HPDE6-E6E7 (cell line): ENCODE measurements around the gene TRAF7.

Source experiments
- DNase-seq: peaks from one replicate; pipeline ENCODE4 v3.0.0; 2011; ENCODE audit warnings: missing footprints; ENCODE audit errors: extremely low spot score

The TRAF7 gene

GRCh38 chr16:2165861-2166260, 10.3 kb downstream of the TRAF7 start:
- DNase-seq = no peak

GRCh38 chr16:2166263-2167067, 10.9 kb downstream of the TRAF7 start:
- no peak for DNase-seq

- no peak for DNase-seq
Measured at GRCh38 chr16:2167068-2167638, 11.6 kb downstream of the TRAF7 start.

GRCh38 chr16:2170080-2170479, 14.5 kb downstream of the TRAF7 start:
- no peak for DNase-seq

- no peak for DNase-seq
Measured at GRCh38 chr16:2170587-2171435, 15.2 kb downstream of the TRAF7 start.

GRCh38 chr16:2171601-2172178, 16.1 kb downstream of the TRAF7 start:
- DNase-seq = no peak

GRCh38 chr16:2172688-2173335, 17.2 kb downstream of the TRAF7 start:
- no peak for DNase-seq

GRCh38 chr16:2173366-2173765, 17.8 kb downstream of the TRAF7 start:
- DNase-seq = no peak

GRCh38 chr16:2173916-2174315, 18.3 kb downstream of the TRAF7 start:
- DNase-seq = no peak

- DNase-seq = no peak
Measured at GRCh38 chr16:2174396-2175131, 19.0 kb downstream of the TRAF7 start.

GRCh38 chr16:2175454-2175853, 19.9 kb downstream of the TRAF7 start:
- DNase-seq = no peak

- DNase-seq = no peak
Measured at GRCh38 chr16:2176047-2176446, 20.5 kb downstream of the TRAF7 start.

GRCh38 chr16:2177101-2177500, 21.5 kb downstream of the TRAF7 start:
- DNase-seq = no peak

- DNase-seq = no peak
Measured at GRCh38 chr16:2177561-2177960, 22.0 kb downstream of the TRAF7 start.

- peak; percentile 16 for DNase-seq
Measured at GRCh38 chr16:2178321-2179106, 22.9 kb downstream of the TRAF7 start.

- no peak for DNase-seq
Measured at GRCh38 chr16:2179107-2179501, 23.5 kb downstream of the TRAF7 start.

GRCh38 chr16:2179576-2179975, 24.0 kb downstream of the TRAF7 start:
- DNase-seq = no peak

GRCh38 chr16:2180461-2180860, 24.9 kb downstream of the TRAF7 start:
- no peak for DNase-seq

GRCh38 chr16:2180962-2181923, 25.7 kb downstream of the TRAF7 start:
- no peak for DNase-seq
